ENCODE measurements around the gene PLSCR1.
"Not testable (repeated sequence)": the region's sequence is repeated elsewhere in the genome, so short reads cannot be mapped to it uniquely, and the experiment has no call there.

The PLSCR1 gene

DNA sequence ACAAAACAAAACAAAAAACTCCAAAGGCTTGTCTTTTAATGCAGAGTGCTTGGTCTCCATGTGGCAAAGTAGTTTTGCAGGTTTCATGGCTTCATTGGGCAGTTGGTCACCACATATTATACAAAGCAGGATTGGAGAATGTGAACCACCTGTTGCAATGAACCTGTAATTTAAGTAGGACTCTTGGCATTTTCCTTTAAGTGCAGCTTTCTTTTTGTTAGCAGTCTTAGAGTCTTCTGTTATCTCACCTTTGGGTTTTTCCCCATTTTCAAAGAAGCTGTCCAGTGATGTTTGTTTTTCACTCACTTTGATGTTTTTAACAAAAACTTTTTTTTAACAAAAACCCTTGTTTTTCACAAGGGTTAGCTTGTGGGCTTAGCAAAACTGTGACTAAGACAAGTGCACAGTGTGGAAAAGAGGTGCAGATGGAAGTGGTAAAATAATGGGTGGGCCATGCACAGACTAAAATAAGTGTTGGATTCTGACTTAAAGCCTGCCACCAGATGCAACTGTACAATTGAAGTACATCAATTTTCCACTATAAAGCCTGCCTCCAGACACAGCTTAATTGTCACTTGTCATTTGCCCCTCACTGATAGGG is 2.9 kb upstream of the PLSCR1 start:
- DNase-seq: no peak

DNA sequence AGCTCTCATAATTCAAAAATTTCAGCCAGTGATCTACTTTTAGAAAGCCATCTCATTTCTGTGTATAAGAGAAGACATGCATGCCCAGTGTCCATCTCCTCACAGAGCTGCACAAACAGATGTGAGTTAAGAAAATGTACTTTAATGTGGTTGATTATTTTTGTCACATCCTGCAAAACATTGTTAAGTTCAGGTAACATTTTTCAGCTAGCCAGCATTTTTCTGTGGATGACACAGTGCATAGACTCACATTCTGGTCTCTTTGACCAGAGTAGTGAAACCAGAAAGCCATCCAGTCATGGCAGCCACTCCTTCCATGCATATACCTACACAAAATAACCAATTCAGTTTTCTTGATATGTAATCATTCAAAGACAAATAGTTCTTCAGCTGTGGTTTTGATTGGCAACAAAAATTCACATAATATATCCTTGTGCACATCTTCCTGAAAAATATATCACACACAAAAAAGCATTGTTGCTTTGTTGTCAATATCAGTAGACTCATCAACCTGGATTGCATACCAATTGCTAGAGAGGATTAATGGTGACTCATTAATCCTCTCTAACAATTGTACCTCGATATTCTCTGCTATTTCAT is 2.1 kb upstream of the PLSCR1 start:
- no peak for DNase-seq

DNA sequence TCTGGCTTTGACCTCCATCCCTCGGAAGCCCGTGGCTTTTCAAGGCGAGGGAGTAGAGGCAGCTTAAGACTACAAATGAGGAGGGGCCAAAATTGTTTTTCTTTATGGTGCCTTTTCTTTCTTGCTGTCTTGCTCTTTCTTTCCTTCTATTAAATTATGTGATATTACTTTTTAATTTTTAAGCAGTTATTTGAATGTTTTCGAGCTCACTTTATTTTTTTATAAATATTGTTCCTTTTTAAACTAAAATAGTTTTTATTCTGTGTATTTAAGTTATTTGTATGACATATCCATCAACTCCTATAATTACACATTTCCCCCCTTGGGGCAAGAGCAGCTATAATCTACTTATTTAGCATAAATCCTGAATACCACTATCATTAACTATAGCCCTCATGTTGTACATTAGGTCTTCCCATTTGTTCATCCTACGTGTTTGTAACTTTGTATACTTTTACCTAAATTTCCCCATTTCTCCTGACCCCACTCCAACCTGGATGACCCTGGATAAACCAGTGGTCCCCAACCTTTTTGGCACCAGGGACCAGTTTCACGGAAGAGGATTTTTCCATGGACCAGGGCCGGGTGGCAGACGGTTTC is 622 bp upstream of the PLSCR1 start:
- DNase-seq: no peak

DNA sequence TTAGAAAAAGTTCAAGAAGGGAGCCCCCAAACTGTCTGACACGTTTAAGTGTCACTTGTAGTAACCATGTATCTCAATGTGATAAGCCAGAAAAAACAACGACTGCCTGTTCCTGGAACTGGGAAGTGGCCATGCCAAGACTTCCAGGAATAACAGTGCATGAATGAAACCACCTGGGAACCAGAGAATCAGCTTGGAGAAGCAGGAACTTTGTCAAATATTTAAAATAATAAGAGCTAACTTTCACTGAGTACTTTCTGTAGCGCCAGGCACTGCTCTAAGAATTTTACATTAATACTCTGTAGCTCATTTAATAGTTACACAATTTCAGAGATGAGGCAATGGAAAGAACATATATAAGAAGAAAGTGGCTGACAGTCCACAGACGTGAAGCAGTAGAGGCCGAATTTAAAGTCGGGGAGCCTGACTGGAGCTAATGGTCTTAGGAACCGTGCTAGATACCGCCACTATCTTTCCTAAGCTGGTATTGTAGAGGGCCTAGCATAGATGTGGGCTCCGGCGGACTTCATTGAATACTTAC is 876 bp downstream of the PLSCR1 start:
- DNase-seq: no peak

DNA sequence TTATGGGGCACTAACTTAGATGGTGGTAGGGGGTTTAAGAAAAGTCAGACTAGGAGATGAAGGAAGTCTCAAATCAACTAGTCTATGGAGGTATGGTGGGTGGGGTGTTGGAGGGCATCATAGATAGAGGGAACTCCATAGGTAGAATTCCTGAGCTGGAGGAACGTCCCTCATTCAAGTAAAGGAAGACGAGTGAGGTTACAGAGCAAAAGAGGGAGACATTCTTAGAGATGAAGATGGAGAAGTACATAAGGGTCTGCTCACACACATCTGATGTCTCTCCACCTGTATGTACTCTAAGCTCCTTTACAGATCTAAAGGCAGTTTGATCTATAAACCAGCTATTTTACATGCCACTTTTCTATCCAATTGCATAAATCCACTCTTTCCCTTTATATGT is 1.4 kb downstream of the PLSCR1 start:
- DNase-seq: no peak

DNA sequence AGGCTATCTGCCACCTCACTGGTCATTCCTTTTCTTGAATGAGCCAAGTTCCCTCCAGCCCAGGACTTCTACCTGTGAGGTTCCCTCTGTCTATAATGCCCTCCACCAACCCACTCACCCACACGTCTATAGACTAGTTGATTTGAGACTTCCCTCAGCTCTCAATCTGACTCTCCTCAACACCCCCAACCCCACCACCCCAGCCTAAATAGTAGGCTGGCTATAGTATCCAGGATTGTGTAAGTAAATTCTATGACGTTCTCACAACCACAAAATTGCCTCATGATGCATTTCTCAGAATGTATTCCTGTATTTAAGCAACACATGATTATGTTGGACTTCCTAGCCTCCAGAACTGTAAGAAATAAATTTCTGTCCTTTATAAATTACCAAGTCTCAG is 2.2 kb downstream of the PLSCR1 start:
- no peak for DNase-seq

DNA sequence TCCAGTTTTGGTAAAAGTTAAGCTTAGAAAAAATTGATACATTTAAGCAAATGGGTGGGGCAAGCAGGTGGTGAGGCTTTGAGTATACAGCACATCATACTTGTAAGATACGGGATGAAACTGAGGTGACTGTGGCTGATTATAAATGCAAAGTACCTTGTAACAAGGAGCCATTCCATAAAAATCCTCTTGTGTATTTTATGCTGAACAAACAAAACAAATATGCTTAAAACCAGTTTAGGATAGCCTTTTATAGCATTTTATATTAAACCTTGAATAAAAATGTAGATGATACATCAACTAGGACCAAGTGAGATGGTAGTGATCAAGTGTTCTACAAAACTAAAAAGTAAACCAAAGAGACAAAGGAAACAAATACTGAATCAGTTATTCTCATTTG is 3.4 kb downstream of the PLSCR1 start:
- no peak for DNase-seq

DNA sequence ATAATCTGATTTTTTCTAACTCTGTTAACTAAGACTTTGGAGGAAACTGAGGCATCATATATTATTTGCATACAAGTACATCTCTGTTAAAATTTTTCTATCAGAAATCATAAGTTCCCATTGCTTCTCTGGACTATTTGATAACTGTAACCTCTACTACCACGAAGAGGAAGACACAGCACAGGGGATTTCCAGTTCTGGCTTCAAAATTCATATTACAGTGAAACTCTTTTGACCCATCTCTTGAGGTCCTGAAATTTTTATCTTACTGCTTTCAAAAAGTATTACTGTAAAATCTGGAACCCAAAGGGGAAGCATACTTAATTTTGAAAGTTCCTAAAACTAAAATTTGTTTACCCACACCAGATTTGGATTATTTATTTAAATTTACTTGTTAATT is 4.2 kb downstream of the PLSCR1 start:
- DNase-seq: no peak

DNA sequence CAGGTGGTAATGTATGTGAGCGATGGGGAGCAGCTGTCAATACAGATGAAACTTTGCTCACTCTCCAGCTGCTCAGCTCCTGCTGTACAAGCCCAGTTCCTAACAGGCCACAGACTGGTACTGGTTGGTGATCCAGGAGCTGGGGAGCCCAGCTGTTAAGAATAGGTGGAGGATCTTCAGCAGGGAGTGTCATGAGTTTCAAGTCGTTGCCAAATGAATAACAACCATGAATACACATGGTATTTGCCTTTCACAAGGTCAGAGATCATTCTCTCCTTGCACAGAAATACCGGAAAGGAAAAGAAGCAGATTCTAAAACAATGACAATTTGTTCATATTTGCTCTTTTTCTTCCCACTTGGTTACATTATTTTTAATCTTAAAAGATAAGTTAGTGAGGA is 5.1 kb downstream of the PLSCR1 start:
- DNase-seq: no peak

DNA sequence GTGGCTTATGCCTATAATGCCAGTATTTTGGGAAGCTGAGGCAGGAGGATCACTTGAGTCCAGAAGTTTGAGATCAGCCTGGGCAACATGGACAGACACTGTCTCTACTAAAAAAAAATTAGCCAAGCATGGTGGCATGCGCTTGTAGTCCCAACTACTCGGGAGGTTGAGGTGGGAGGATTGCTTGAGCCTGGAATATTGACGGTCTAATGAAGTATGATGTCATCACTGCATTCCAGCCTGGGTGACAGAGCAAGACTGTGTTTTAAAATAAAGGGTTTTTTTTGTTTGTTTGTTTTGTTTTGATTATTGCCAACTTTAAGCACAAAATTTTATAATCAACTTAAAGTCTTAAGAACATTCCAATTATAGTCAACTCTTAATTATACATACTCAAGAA is 6.8 kb downstream of the PLSCR1 start:
- no peak for DNase-seq

DNA sequence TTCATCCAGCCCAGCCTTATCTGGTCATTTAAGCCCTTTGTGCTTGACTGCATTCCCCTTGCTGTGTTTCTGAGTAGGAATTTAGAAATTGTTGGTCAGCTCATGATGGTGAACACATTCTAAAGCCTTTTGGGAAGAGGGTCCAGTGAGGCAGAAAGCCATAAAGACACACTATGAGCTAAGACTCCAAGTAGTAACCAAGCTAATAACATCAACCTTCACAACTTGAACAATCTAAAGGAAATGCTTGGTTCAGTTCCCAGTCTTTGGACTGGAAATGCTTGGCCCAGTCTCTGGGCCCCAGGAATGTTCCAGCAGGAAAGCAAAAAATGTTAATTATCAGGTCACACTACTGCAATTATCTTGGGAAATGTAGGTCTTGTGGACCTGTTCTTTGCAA is 7.7 kb downstream of the PLSCR1 start:
- DNase-seq: no peak

DNA sequence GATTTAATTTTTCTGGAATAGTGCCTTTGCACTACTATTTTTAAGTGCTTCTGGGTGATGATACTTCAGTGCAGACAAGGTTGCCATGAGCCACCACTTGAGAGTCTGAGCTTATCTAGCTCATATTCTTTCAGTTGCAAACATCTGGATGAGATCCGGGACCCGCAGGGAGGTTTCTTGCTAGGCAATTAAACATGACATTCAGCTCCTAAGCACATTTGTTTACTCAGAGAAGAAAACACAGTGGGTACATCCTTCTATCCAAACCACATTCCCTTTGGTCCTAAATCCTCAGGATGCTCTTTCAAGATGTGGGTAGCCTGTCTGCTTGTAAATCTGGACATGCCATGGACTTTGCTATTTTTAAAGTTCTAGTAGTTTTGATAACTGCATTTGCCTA is 12.0 kb downstream of the PLSCR1 start:
- DNase-seq: no peak

DNA sequence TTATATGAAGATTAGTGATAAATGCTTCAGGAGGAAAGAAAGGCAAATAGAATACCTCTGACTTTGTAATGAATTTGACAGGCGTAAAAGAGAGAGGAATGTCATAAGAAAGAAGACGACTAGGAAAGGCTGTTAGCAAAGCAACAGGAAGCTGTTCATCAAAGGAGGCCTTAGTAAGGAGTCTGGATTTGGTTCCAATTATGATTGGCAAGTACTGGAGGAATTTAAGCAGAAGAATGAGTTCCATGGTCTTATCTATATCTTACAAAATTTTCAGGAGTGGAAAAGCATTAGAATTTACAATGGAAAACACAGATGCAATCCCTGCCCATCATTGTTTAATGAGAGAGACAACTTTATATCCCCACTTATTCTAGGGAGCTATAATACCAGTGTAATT is 13.8 kb downstream of the PLSCR1 start:
- DNase-seq: no peak

DNA sequence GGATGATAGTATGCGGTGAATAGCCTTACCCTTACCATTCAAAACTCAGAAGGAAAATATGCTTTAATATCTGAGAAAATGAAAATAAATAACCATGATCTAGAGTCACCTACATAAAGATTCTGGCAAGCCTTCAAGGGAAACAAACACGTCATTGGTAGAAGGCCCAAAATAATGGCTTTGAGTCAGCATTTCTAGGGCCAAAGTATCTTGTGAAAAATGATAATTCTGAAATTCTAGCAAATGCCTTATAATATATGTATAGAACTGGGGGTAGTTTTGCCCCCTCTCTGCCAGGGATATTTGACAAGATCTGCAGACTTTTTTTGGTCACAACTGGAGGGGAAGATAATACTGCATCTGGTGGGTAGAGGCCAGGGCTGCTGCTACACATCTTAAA is 15.4 kb downstream of the PLSCR1 start:
- DNase-seq: no peak

DNA sequence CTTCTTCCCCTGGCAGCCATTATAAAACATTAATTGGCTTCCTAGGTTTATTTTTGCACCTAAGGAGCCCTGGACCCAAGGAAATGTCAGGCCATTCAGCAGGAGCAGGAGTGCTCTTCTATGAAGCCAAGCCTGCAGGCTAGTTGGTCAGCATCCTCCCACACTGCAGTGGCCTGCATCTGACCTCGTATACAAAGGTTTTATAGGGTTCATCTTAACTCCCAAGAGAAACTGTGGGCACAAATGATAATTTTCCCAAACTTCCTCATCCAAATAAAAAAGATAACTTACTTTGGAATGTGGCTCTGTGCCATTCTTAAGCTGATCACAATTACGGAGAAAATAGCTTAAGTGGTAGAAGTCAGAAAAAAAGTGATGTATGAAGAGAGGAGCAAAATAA is 19.4 kb downstream of the PLSCR1 start:
- no peak for DNase-seq

DNA sequence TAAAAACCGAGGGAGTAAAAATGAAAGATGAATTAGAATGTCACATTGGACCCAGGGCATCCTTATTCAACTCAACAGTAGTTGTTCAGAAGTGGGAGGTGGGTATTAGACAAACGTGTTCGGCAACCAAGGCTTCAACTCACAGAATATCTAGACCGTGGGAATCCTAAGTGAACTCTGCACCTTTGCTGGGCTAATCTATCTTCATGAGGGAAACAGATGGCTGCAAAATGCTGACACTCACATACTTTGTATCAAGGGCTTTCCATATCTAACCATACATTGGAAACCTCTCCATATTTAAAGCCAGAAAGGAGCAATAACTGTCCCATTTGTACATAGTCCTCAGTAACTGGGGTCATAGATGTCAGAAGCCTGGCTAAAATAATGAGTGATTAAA is 20.9 kb downstream of the PLSCR1 start:
- no peak for DNase-seq

DNA sequence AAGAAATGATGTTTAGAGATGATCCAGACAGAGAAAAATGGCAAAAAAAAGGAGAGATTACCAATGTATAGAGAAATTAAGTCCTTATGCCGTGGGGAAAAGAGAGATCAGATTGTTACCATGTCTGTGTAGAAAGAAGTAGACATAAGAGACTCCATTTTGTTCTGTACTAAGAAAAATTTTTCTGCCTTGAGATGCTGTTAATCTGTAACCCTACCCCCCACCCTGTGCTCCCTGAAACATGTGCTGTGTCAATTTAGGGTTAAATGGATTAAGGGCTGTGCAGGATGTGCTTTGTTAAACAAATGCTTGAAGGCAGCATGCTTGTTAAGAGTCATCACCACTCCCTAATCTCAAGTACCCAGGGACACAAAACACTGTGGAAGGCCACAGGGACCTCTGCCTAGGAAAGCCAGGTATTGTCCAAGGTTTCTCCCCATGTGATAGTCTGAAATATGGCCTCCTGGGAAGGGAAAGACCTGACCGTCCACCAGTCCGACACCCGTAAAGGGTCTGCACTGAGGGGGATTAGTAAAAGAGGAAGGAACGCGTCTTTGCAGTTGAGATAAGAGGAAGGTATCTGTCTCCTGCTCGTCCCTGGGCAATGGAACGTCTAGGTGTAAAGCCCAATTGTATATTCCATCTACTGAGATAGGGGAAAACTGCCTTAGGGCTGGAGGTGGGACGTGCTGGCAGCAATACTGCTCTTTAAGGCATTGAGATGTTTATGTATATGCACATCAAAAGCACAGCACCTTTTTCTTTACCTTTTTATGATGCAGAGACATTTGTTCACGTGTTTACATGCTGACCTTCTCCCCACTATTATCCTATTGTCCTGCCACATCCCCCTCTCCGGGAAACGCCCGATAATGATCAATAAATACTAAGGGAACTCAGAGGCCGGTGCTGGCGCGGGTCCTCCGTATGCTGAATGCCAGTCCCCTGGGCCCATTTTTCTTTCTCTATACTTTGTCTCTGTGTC is 21.9 kb downstream of the PLSCR1 start:
- not testable (repeated sequence) for DNase-seq

DNA sequence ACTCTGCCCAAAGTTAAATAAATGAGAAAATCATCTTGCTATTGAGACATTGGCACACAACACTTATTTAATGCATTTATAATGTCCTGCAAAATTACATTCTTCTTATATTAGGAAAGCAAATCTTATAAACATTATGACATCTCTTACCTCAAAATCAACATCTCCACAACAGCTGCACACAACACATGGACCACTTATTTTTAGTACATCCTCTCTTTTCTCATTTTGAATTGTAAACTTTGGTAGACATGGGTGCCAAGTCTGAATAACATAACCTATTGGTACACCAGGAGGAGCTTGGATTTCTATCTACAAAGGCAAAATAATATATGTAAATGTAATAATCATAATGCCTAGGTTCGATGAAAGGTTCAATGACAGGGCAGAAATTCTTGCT is 23.0 kb downstream of the PLSCR1 start:
- no peak for DNase-seq

DNA sequence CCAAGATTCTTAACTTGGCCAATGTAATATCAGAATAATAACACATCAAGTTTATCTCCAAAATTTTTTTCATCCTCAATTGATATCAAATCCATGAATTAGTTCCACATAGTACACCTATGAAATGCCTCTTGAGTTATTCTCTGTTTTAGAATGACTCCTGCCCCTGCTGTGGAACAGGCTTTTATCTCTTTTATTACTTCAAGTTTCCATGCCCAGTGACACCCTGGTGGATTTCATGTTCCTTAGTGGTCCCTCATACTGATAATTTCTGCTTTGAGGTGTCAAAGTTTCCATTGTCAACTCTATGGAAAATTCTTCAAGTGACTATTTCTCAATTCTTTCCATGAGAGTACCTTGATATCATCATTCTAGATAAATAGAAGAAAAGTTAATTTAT is 24.6 kb downstream of the PLSCR1 start:
- DNase-seq: no peak

DNA sequence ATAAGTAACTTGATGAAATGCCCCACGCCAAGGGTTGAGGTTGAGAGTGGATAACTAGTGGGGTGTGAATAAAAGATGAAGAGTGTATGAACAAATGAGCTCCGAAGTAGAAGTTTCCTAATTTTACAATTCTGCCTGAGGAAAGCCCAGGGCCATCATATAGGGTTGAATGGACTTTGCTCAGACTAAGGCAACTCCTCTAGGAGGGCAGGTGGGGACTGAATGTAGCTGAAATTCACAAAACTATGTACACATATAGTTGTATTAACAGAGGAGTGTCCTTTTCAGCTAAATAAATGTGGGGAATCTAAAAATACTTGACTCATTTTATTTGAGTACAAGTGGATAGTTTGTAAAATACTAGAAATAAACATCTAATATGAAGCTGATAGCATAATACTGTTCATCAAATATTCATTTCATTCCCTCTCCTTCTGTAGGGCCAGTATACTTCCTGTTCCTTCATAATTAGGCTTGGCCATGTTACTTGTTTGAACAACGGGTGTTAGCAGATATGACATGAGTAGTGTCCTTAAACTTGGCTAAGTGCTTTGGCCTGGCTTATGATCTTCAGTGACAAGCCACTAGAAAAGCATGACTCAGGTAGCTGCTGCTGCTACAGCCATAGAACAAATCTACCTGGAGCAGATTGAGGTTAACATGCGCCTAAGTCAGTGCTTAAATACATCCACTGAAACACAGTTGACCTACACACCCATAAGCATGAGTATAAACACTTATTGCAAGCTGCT is 26.5 kb downstream of the PLSCR1 start:
- no peak for DNase-seq

DNA sequence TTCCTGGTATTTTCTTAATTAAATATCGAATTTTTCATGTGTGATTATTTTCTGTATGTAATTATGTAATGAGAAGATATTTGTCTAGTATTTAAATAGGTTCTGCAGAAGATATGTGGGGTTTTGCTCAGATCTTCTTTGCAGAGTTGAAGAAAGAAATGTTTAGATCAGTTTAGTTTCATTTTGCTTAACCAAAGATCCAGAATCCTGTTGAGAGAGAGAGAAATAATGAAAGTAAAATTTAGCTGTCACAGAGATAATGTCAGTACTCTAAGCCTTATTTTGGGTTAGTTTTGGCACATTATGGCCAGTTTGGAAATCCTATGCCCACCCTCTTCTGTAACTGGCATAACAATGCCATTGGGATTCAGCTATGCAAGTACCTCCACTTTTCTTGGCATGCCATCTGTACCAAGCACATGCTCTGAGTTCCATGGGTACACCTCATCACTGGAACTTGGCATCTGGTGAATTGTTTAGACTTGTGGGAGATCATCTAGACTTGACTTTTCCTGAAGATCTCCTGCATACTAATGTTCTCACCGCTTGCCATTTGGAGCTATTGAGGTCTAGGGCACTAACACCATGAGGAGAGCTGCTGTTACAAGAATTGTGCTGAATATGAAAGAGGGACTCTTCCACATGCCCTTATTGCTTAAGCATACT is 30.9 kb downstream of the PLSCR1 start:
- no peak for DNase-seq
